Motor neuron (in vitro differentiated cells): ENCODE data around the gene CD209. TPM values are rescaled to one million over a fixed set of nuclear protein-coding genes. Genes with fewer than 3 reads are reported as not detected.

Experiments used
- ATAC-seq, 8 experiments: fragments of 200-7000 bp; cut with Tn5 transposase; replicated peaks in 6 of 8; 2 replicates each; pipeline ENCODE4 v1.8.0; 2021; ENCODE audit warnings: mild to moderate bottlenecking in 8 of 8, moderate library complexity in 8 of 8
- H3K27ac ChIP-seq, 2 donors: fragments of 250-450 bp; sonication (Bioruptor Pico); 2 replicates each; pipeline ENCODE4 v1.9.0; 2021; ENCODE audit warnings: antibody characterized with exemption in 2 of 2, mild to moderate bottlenecking in 2 of 2, moderate library complexity in 1 of 2
- H3K4me1 ChIP-seq, 2 donors: fragments of 250-450 bp; sonication (Bioruptor Pico); replicated peaks in 1 of 2; 2 replicates each; pipeline ENCODE4 v1.6.1; 2021; ENCODE audit warnings: antibody characterized with exemption in 2 of 2, mild to moderate bottlenecking in 2 of 2, moderate library complexity in 1 of 2
- H3K4me3 ChIP-seq, 5 donors: fragments of 250-450 bp; sonication (Bioruptor Pico); 2 replicates each; pipeline ENCODE4 v1.9.0; 2021; ENCODE audit warnings: antibody characterized with exemption in 5 of 5, mild to moderate bottlenecking in 5 of 5, moderate library complexity in 4 of 5
- WGBS, 10 experiments: fragments of 450-650 bp; shearing (Covaris generic); methylation state at CpG; one replicate each; pipeline ENCODE4 v1.0.0; 2022; 5-methylcytosine and 5-hydroxymethylcytosine counted together
- in situ Hi-C, 9 experiments: fragments of 400-800 bp; cut with MboI; loops; one replicate each; pipeline ENCODE4 v1.15.0; 2021; ENCODE audit warnings: low sequenced_read_pairs in 9 of 9, low pct_unique_long_range_greater_than_20kb in 2 of 9; ENCODE audit not compliant: unreplicated experiment in 9 of 9
- total RNA-seq, 8 experiments: library from RNA; unstranded; fragments of 300-600 nt; gene quantifications; 2 replicates each; pipeline versions ENCODE4 v1.2.3 to v1.2.4, GENCODE V29; 2022

Gene CD209
- total RNA-seq, 8 experiments from 2014 or later, result 0.09 to 0.57 (median 0.14) TPM; not detected in 2

DNA sequence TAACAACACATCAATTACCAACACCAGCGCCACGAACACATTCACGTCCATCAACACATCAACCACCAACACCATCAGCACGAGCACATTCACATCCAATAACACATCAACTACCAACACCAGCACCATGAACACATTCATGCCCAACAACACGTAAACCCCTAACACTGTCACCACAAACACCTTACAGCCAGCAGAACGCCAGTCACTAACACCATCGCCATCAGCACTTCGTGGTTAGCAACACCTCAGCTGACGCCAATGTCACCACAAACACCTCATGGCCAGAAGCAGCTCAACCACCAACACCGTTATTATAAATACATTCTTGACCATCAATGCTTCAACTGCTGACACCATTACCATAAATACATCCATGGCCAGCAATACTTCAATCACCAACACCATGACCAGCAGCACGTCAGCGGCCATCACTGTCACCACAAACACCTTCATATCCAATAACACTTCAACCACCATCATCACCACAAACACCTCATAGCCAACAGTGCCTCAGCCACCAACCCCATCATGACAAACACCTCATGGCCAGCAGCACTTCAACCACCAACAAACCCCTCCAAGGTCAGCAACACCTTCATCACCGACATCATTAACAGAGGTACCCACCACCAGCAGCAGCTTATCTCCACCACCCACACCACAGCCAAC, 54.8 kb downstream of the CD209 start:
- WGBS, 10 experiments, result 0 to 84% (median 61%) methylated on average over 1 to 11 of the region's 13 CpGs; no CpG with 5 or more reads in 1 of the 10 experiments
- Histone ChIP-seq H3K4me3 (no peak overlapping the region), H3K27ac (no peak overlapping the region), H3K4me1 (no peaks in the 10 kb centered on the region)
- no peak for ATAC-seq
- in situ Hi-C loops, result no loop called here

DNA sequence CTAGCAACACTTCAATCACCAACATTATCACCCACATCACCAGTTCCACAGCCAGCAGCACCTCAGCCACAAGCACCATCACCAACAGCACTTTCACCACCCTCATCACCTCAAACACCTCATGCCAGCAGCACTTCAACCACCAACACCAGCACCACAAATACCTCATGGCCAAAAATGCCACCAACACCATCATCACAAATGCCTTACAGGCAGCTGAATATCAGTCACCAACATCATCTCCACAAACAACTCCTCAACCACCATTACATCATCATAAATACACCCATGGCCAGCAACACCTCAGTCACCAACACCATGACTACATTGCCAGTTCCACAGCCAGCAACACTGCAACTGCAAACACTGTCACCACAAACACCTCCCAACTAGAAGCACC, 55.8 kb downstream of the CD209 start:
- Histone ChIP-seq H3K27ac (no peak overlapping the region), H3K4me3 (no peak overlapping the region), H3K4me1 (no peaks in the 10 kb centered on the region)
- ATAC-seq, result no peak
- in situ Hi-C loops, result no loop called here

DNA sequence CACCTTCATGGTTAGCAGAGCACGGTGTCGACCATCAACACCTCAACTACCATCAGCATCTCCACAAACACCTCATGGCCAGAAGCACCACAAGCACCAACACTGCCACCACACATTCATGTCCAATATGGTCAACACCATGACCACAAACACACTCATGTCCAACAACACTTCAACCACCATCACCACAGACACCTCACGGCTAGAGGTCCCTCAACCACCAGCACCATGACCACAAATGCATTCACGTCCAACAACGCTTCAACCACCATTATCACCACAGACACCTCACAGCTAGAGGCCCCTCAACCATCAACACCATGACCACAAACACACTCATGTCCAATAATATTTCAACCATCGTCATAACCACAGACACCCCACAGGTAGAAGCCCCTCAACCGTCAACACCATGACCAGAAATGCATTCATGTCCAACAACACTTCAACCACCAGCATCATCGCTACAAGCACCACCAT, 56.5 kb downstream of the CD209 start:
- H3K27ac ChIP-seq, result no peak overlapping the region
- WGBS, 10 experiments, result 20 to 96% (median 70%) methylated on average over 1 to 5 of the region's 8 CpGs; no CpG with 5 or more reads in 1 of the 10 experiments
- H3K4me1 ChIP-seq, result no peaks in the 10 kb centered on the region
- no peak overlapping the region for H3K4me3 ChIP-seq
- ATAC-seq, result no peak
- in situ Hi-C loops, result no loop called here

Other genes starting within 250 kb of the CD209 start
- 10 to 100 TPM in 7 of 8 experiments, 1 to 10 TPM in 1; 8.4 to 44.2 (median 26.5) TPM for gene ZNF358, start 231.4 kb downstream of the CD209 start, total RNA-seq
- gene MCOLN1, start 224.9 kb downstream of the CD209 start, total RNA-seq, result 10 to 100 TPM in 3 of 8 experiments, 1 to 10 TPM in 5; 4.9 to 31.1 (median 8.4) TPM
- 10 to 100 TPM; 38.4 to 75.7 (median 49.0) TPM for gene PNPLA6, start 211.8 kb downstream of the CD209 start, total RNA-seq
- 1 to 10 TPM in 7 of 8 experiments, under 1 TPM in 1; 0.46 to 7.9 (median 4.3) TPM for gene CAMSAP3, start 151.7 kb downstream of the CD209 start, total RNA-seq
- 10 to 100 TPM in 7 of 8 experiments, 1 to 10 TPM in 1; 9.2 to 38.7 (median 22.6) TPM for gene XAB2, start 118.0 kb downstream of the CD209 start, total RNA-seq
- 100 to 1,000 TPM in 6 of 8 experiments, 10 to 100 TPM in 2; 94.6 to 240 (median 105) TPM for gene PET100, start 117.7 kb downstream of the CD209 start, total RNA-seq
- 1 to 10 TPM in 1 of 8 experiments, under 1 TPM in 2, not detected in 5; 0.16 to 1.2 (median 0.32) TPM for gene PCP2, start 113.8 kb downstream of the CD209 start, total RNA-seq
- 10 to 100 TPM in 2 of 8 experiments, 1 to 10 TPM in 6; 1.4 to 38.5 (median 3.5) TPM for gene STXBP2, start 110.4 kb downstream of the CD209 start, total RNA-seq
- not detected for gene RETN, start 78.5 kb downstream of the CD209 start, total RNA-seq
- gene MCEMP1, start 70.4 kb downstream of the CD209 start, total RNA-seq, result under 1 TPM in 2 of 8 experiments, not detected in 6; 0.13 to 0.85 TPM
- 100 to 1,000 TPM in 4 of 8 experiments, 10 to 100 TPM in 4; 54.1 to 192 (median 109) TPM for gene TRAPPC5, start 66.7 kb downstream of the CD209 start, total RNA-seq
- under 1 TPM in 7 of 8 experiments, not detected in 1; 0.11 to 0.59 (median 0.32) TPM for gene FCER2, start 45.4 kb downstream of the CD209 start, total RNA-seq
- gene CLEC4G, start 15.4 kb downstream of the CD209 start, total RNA-seq, result under 1 TPM in 1 of 8 experiments, not detected in 7; 0.20 TPM
- gene CLEC4M, start 15.7 kb upstream of the CD209 start, total RNA-seq, result under 1 TPM in 4 of 8 experiments, not detected in 4; 0.10 to 0.71 (median 0.24) TPM
- gene EVI5L, start 82.7 kb upstream of the CD209 start, total RNA-seq, result 10 to 100 TPM in 7 of 8 experiments, 1 to 10 TPM in 1; 7.7 to 25.7 (median 16.7) TPM
- gene PRR36, start 126.9 kb upstream of the CD209 start, total RNA-seq, result 1 to 10 TPM in 5 of 8 experiments, under 1 TPM in 3; 0.27 to 6.4 (median 1.3) TPM
- gene LRRC8E, start 141.0 kb upstream of the CD209 start, total RNA-seq, result 1 to 10 TPM in 4 of 8 experiments, under 1 TPM in 3, not detected in 1; 0.16 to 3.1 (median 1.4) TPM
- gene MAP2K7, start 156.3 kb upstream of the CD209 start, total RNA-seq, result 10 to 100 TPM; 10.3 to 28.2 (median 16.9) TPM
- 1 to 10 TPM in 1 of 8 experiments, under 1 TPM in 6, not detected in 1; 0.16 to 1.2 (median 0.45) TPM for gene TGFBR3L, start 167.3 kb upstream of the CD209 start, total RNA-seq
- gene SNAPC2, start 172.8 kb upstream of the CD209 start, total RNA-seq, result 10 to 100 TPM; 12.5 to 27.1 (median 19.1) TPM
- gene CTXN1, start 178.6 kb upstream of the CD209 start, total RNA-seq, result 10 to 100 TPM in 2 of 8 experiments, 1 to 10 TPM in 5, under 1 TPM in 1; 0.87 to 29.6 (median 9.1) TPM
- 100 to 1,000 TPM in 2 of 8 experiments, 10 to 100 TPM in 6; 38.7 to 106 (median 65.1) TPM for gene TIMM44, start 196.1 kb upstream of the CD209 start, total RNA-seq